Heart left ventricle (tissue), 16 donors: ENCODE results near the gene SORCS2. TPM values are rescaled to one million over a fixed set of nuclear protein-coding genes. Genes with fewer than 3 reads are reported as not detected.

Experiments
- ATAC-seq, 4 donors: fragments of 200-7000 bp; cut with Tn5 transposase; one replicate each; pipeline ENCODE4 v1.9.1; 2020 to 2022; ENCODE audit warnings: moderate library complexity in 4 of 4, mild to moderate bottlenecking in 3 of 4, moderate number of reproducible peaks in 1 of 4
- DNase-seq, 5 donors: peaks; one replicate each; pipeline ENCODE4 v3.0.0-alpha.2; 2020
- H3K27ac ChIP-seq, 12 donors: fragments of 200-600 bp; sonication (generic) in 4 of 12; one replicate each; pipeline versions ENCODE4 v1.5.0 to v1.8.0; 2016 to 2022; ENCODE audit warnings: mild to moderate bottlenecking in 2 of 12
- H3K27me3 ChIP-seq, 9 donors: fragments of 200-600 bp; sonication (generic) in 2 of 9; one replicate each; pipeline versions ENCODE4 v1.5.1 to v1.8.0; 2016 to 2022; ENCODE audit warnings: mild to moderate bottlenecking in 3 of 9
- H3K36me3 ChIP-seq, 9 donors: fragments of 200-600 bp; sonication (generic) in 2 of 9; one replicate each; pipeline versions ENCODE4 v1.5.0 to v1.8.0; 2018 to 2022; ENCODE audit warnings: mild to moderate bottlenecking in 2 of 9
- H3K4me1 ChIP-seq, 12 donors: fragments of 200-600 bp; sonication (generic) in 4 of 12; one replicate each; pipeline versions ENCODE4 v1.5.0 to v1.8.0; 2016 to 2022; ENCODE audit warnings: mild to moderate bottlenecking in 3 of 12
- H3K4me3 ChIP-seq, 12 donors: fragments of 200-600 bp; sonication (generic) in 4 of 12; one replicate each; pipeline versions ENCODE4 v1.5.0 to v1.8.0; 2017 to 2022; ENCODE audit warnings: mild to moderate bottlenecking in 9 of 12, moderate library complexity in 4 of 12
- H3K9me3 ChIP-seq, 12 donors: fragments of 200-600 bp; sonication (generic) in 4 of 12; one replicate each; pipeline versions ENCODE4 v1.5.0 to v1.8.0; 2016 to 2022; ENCODE audit warnings: mild to moderate bottlenecking in 1 of 12
- POLR2A ChIP-seq, 2 donors: fragments of 450-650 bp; IDR thresholded peaks; one replicate each; pipeline ENCODE4 v1.6.1; 2017; ENCODE audit warnings: antibody characterized with exemption in 2 of 2, mild to moderate bottlenecking in 2 of 2, moderate library complexity in 2 of 2
- WGBS, 4 donors: extraction: QIAGEN DNeasy Blood & Tissue Kit in 2 of 4; methylation state at CpG; one replicate each; pipeline versions ENCODE4 v1.1.5 to v1.1.7; 2013 to 2018; 5-methylcytosine and 5-hydroxymethylcytosine counted together
- intact Hi-C, 10 donors: fragments of 100-400 bp; cut with DNase I; formaldehyde crosslinking; loops; one replicate each; pipeline versions ENCODE4 v1.11.1 to v1.14.2; 2022
- polyA plus RNA-seq, 2 donors: library from polyadenylated mRNA; stranded (reverse); fragments of 200-250 nt; gene quantifications; one replicate each; pipeline ENCODE4 v1.2.3, GENCODE V29; 2013
- total RNA-seq, 9 donors: library from RNA; depleted of rRNA in 2 of 9; stranded (reverse); fragments of >200 nt in 2 of 9; fragmentation: NEBNext Ultra II Directional in 3 of 9; extraction: Animal tissue kit (Norgen Biotek cat#: 25700) in 3 of 9; gene quantifications; one replicate each; pipeline versions ENCODE4 v1.1.0 to v1.2.4, GENCODE V29; 2016 to 2023
- TF ChIP-seq, protein P1 (sequence below), 12 donors: fragments of 200-600 bp; sonication (generic) in 4 of 12; IDR thresholded peaks; one replicate each; pipeline versions ENCODE4 v1.5.0 to v1.8.0; 2018 to 2022; ENCODE audit warnings: antibody characterized with exemption in 12 of 12, mild to moderate bottlenecking in 5 of 12
- donor health status: ischemic (EF 13 %, LVEDD 7.1; RV severe dilation, severe dysfunction).
- donor health status: healthy with polysubstance abuse.
- donor health status: DM: no; HTN: yes; CAD: no.
- donor health status: DM: no; HTN: no; CAD: no.
- donor health status: ischemic (EF 25% LVEDD 6.9; RV normal size, moderate dysfunction).
- donor health status: ischemic (EF 25% LVEDD 5.7; RV mildly dilated, moderate dysfunction).
- donor health status: healthy.
- donor health status: DM: yes; HTN: yes; CAD: no.
- donor health status: ischemic (EF 35%, LVEDD 5.7; RV mildly dilated, moderate dysfunction).
- donor health status: nonischemic (EF 11% LVEDD 7.7; RV severe dilation, severe dysfunction).
- donor health status: DM: yes; HTN: yes; CAD: no.
- donor health status: PGD.
- donor health status: ischemic (EF 29% LVEDD 5.4; RV normal size, mild dysfunction).
- donor health status: nonischemic (EF 23%, LVEDD 6.1; RV moderate dilation, normal function).

The SORCS2 gene
- total and polyA plus RNA-seq, 11 donors: 0.28 to 5.5 (median 2.4) TPM

DNA sequence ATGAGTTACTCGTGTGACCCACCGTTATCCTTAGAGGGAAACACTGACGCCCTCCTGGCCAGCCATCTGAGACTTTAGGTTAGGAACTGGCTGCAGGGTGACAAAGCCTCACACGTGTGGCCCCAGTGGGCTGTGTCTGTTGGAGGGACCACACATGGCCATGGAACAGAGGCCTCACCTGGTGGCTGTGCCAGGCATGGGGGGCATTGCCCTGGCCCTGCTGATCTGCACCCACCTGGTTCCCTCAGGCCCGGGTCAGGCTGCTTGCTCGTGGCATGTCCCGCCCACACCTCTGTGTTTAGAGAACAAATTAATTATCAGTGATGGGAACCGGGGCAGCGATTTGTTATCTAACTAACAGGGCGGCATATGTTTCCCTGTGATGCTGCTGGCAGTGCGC, 343.3 kb downstream of the SORCS2 start:
- H3K9me3 ChIP-seq: peaks cover 0 to 4% (median 0%) of the 10 kb centered on the region in 12 donors
- no peak overlapping the region for H3K4me3 ChIP-seq
- H3K4me1 ChIP-seq: no peaks in the 10 kb centered on the region
- WGBS, 4 donors: 75 to 84% (median 82%) methylated on average over 7 to 11 of the region's 11 CpGs
- DNase-seq: no peak
- no peak overlapping the region for H3K27ac ChIP-seq
- no peak for TF ChIP-seq POLR2A (IDR thresholded peaks at IDR 0.05)
- TF ChIP-seq, protein P1, sequence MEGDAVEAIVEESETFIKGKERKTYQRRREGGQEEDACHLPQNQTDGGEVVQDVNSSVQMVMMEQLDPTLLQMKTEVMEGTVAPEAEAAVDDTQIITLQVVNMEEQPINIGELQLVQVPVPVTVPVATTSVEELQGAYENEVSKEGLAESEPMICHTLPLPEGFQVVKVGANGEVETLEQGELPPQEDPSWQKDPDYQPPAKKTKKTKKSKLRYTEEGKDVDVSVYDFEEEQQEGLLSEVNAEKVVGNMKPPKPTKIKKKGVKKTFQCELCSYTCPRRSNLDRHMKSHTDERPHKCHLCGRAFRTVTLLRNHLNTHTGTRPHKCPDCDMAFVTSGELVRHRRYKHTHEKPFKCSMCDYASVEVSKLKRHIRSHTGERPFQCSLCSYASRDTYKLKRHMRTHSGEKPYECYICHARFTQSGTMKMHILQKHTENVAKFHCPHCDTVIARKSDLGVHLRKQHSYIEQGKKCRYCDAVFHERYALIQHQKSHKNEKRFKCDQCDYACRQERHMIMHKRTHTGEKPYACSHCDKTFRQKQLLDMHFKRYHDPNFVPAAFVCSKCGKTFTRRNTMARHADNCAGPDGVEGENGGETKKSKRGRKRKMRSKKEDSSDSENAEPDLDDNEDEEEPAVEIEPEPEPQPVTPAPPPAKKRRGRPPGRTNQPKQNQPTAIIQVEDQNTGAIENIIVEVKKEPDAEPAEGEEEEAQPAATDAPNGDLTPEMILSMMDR (IDR thresholded peaks at IDR 0.05): no peak
- ATAC-seq: no peak
- intact Hi-C loops: no loop called here
- H3K27me3 ChIP-seq: no peaks in the 10 kb centered on the region
- no peaks in the 10 kb centered on the region for H3K36me3 ChIP-seq

DNA sequence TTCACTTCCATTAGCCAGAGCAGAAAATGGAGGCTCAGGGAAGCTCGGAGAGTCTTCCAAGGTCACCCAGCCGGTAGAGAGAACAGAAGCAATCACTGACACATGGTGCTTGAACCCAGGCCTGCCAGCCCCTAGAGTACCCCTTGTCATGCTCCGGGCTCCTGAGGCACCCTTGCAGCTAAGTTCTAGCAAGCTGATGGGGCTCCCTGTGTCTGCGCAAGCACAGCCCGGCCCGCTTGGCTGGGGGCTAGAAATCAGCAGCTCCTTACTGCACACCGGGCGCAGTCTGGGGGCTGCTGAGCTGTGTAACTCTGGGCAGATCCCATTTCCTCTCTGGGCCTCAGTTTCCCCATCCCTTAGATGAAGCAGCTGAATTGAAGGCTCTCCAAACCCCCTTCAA, 344.5 kb downstream of the SORCS2 start:
- Histone ChIP-seq H3K9me3 (peaks cover 0 to 4% (median 0%) of the 10 kb centered on the region in 12 donors), H3K27me3 (no peaks in the 10 kb centered on the region), H3K36me3 (no peaks in the 10 kb centered on the region), H3K27ac (no peak overlapping the region), H3K4me3 (no peak overlapping the region), H3K4me1 (no peaks in the 10 kb centered on the region)
- WGBS, 4 donors: 90 to 96% (median 92%) methylated on average over 7 to 8 of the region's 8 CpGs
- intact Hi-C loops: no loop called here
- no peak for ATAC-seq
- TF ChIP-seq, protein P1 (IDR thresholded peaks at IDR 0.05): no peak
- no peak for TF ChIP-seq POLR2A (IDR thresholded peaks at IDR 0.05)
- DNase-seq: no peak

DNA sequence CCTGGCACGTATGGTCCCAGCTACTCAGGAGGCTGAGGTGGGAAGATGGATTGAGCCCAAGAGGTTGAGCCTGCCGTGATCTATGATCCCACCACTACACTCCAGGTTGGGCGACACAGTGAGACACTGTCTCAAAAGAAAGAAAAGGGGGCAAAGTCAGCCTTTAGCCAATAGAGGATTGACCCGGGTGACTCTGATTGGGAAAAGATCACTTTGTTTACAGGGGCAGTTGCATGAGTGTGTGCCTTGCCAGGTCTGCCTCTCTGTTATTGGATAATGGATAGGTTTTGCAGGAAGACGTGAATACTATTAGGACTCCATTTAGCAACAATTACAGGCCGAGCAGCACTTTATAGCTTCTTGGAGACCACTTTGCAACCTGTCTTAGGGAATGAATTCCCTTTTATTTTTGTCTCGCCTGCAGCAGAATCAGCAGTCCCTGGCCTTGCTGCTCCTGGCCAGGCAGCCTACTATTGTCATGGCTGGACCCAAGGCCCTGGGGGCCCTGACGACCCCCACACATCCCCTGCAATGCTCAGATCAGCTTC, 345.6 kb downstream of the SORCS2 start:
- H3K36me3 ChIP-seq: no peaks in the 10 kb centered on the region
- intact Hi-C loops: no loop called here
- H3K27me3 ChIP-seq: no peaks in the 10 kb centered on the region
- H3K27ac ChIP-seq: no peak overlapping the region
- TF ChIP-seq POLR2A (IDR thresholded peaks at IDR 0.05): no peak
- TF ChIP-seq, protein P1 (IDR thresholded peaks at IDR 0.05): no peak
- DNase-seq (peak in 1 of 5 donors; percentile 3), ATAC-seq (no peak)
- peaks cover 0 to 4% (median 0%) of the 10 kb centered on the region in 12 donors for H3K9me3 ChIP-seq
- H3K4me1 ChIP-seq: no peaks in the 10 kb centered on the region
- WGBS, 4 donors: 81 to 88% (median 84%) methylated on average over 8 of the region's 8 CpGs
- no peak overlapping the region for H3K4me3 ChIP-seq

DNA sequence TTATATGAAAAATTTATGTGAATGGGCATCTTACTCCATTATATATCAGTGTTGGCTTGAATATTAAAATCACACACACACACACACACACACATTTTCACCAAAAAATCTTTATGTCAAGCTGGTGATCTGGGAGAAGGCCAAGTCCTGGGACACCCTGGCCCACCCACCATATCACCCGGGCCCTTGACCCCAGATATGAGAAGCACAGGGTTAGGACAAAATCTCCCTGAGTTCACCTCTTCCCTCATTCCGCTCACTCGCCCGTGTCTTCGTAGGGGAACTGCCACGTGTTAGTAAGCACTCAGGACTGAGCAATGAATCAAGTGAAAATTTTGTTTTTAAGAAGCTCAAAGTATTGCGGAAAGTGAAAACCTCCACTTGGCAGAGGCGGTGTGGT, 346.2 kb downstream of the SORCS2 start:
- no peaks in the 10 kb centered on the region for H3K27me3 ChIP-seq
- H3K4me1 ChIP-seq: no peaks in the 10 kb centered on the region
- WGBS, 4 donors: 76 to 84% (median 78%) methylated on average over 8 of the region's 8 CpGs
- TF ChIP-seq POLR2A (IDR thresholded peaks at IDR 0.05): no peak
- TF ChIP-seq, protein P1 (IDR thresholded peaks at IDR 0.05): no peak
- H3K36me3 ChIP-seq: no peaks in the 10 kb centered on the region
- no peak overlapping the region for H3K4me3 ChIP-seq
- intact Hi-C loops: no loop called here
- peaks cover 0 to 4% (median 0%) of the 10 kb centered on the region in 12 donors for H3K9me3 ChIP-seq
- no peak for ATAC-seq
- no peak overlapping the region for H3K27ac ChIP-seq
- peak in 1 of 5 donors; percentile 16 for DNase-seq
